Gastrocnemius medialis (tissue), 4 donors: ENCODE results near the gene SELENOI. TPM values are rescaled to one million over a fixed set of nuclear protein-coding genes. Genes with fewer than 3 reads are reported as not detected.
"Not testable (repeated sequence)": the region's sequence is repeated elsewhere in the genome, so short reads cannot be mapped to it uniquely, and the experiment has no call there.

Source experiments
- ATAC-seq, 2 donors: fragments of 150-250 bp; one replicate each; pipeline ENCODE4 v1.9.1; 2016
- DNase-seq, 2 donors: peaks; one replicate each; pipeline ENCODE4 v3.0.0-alpha.2; 2019
- H3K27ac ChIP-seq, 4 donors: fragments of 200-600 bp; sonication (generic); 1 replicate in 1 of 4; 2 replicates in 3 of 4; pipeline ENCODE4 v1.5.1; 2016 to 2018; ENCODE audit warnings: mild to moderate bottlenecking in 2 of 4, moderate library complexity in 1 of 4
- H3K27me3 ChIP-seq, 3 donors: fragments of 200-600 bp; sonication (generic) in 2 of 3; 1 replicate in 1 of 3; 2 replicates in 2 of 3; pipeline versions ENCODE4 v1.5.1 to v1.6.0; 2016 to 2019; ENCODE audit warnings: mild to moderate bottlenecking in 1 of 3, moderate library complexity in 1 of 3
- H3K36me3 ChIP-seq, 2 donors: fragments of 200-600 bp; sonication (generic) in 1 of 2; one replicate each; pipeline ENCODE4 v1.5.1; 2017 to 2018
- H3K4me1 ChIP-seq, 2 donors: fragments of 200-600 bp; sonication (generic) in 1 of 2; one replicate each; pipeline ENCODE4 v1.5.1; 2016 to 2017; ENCODE audit warnings: mild to moderate bottlenecking in 2 of 2
- H3K4me3 ChIP-seq, 4 donors: fragments of 200-600 bp; sonication (generic) in 3 of 4; 1 replicate in 1 of 4; 2 replicates in 3 of 4; pipeline ENCODE4 v1.5.1; 2016 to 2019; ENCODE audit warnings: mild to moderate bottlenecking in 2 of 4
- H3K9me3 ChIP-seq, 3 donors: fragments of 200-600 bp; sonication (generic) in 2 of 3; 1 replicate in 1 of 3; 2 replicates in 2 of 3; pipeline ENCODE4 v1.5.1; 2016 to 2019
- CTCF ChIP-seq, 5 experiments: fragments of 450-650 bp in 3 of 5; fragments of 200-600 bp in 2 of 5; sonication (generic) in 2 of 5; IDR thresholded peaks in 4 of 5; conservative IDR thresholded peaks in 1 of 5; 1 replicate in 4 of 5; 2 replicates in 1 of 5; pipeline ENCODE4 v1.5.1; 2016 to 2019; ENCODE audit warnings: antibody characterized with exemption in 5 of 5, mild to moderate bottlenecking in 3 of 5, moderate library complexity in 3 of 5
- POLR2A ChIP-seq, 2 donors: fragments of 450-650 bp; IDR thresholded peaks; one replicate each; pipeline ENCODE4 v1.6.1; 2017; ENCODE audit warnings: antibody characterized with exemption in 2 of 2, mild to moderate bottlenecking in 2 of 2, moderate library complexity in 2 of 2
- in situ Hi-C, 4 donors: fragments of 200-750 bp; cut with MboI; loops; one replicate each; pipeline versions ENCODE4 v1.15.0 to v1.8.0; 2017; ENCODE audit warnings: low sequenced_read_pairs in 4 of 4
- intact Hi-C: fragments of 100-400 bp; cut with DNase I; formaldehyde crosslinking; loops from one replicate; pipeline ENCODE4 v1.15.1; 2023; ENCODE audit warnings: low total_unique reads
- total RNA-seq, 4 donors: library from RNA; depleted of rRNA; stranded (reverse); fragments of >200 nt; gene quantifications; one replicate each; pipeline versions ENCODE4 v1.1.0 to v1.2.3, GENCODE V29; 2016

The SELENOI gene
- total RNA-seq, 4 donors from 2014 or later = 8.5 to 30.6 (median 17.0) TPM

GRCh38 chr2:26330114-26330549 is 15.8 kb upstream of the SELENOI start:
- H3K36me3 ChIP-seq = no peaks in the 10 kb centered on the region
- H3K27ac ChIP-seq = no peak overlapping the region
- H3K9me3 ChIP-seq = no peaks in the 10 kb centered on the region
- in situ Hi-C loops (loop anchor here (5.0 to 25.0 kb wide), 5 partner anchors 88 to 368 kb away; partner anchors contain the start of genes HADHA (in 1 of the 4), HADHB (in 1 of the 4) and KIF3C (in 1 of the 4)), intact Hi-C loops (loop anchor here (2.0 to 10.0 kb wide), 5 partner anchors 55 to 379 kb away; no protein-coding TSS in a partner anchor)
- no peak for TF ChIP-seq POLR2A (IDR thresholded peaks at IDR 0.05)
- peak; percentile 71 to 92 (median 85) for TF ChIP-seq CTCF (IDR thresholded peaks at IDR 0.05 in 4 of 5, conservative IDR thresholded peaks at IDR 0.05 in 1 of 5)
- no peaks in the 10 kb centered on the region for H3K4me1 ChIP-seq
- peak; percentile 65 to 84 for DNase-seq
- peak; percentile 88 to 99 for ATAC-seq
- no peak overlapping the region for H3K4me3 ChIP-seq
- H3K27me3 ChIP-seq = no peaks in the 10 kb centered on the region

- intact Hi-C loops = loop anchor here (2.0 to 10.0 kb wide), 5 partner anchors 56 to 380 kb away; no protein-coding TSS in a partner anchor
- Histone ChIP-seq H3K27me3 (no peaks in the 10 kb centered on the region), H3K36me3 (no peaks in the 10 kb centered on the region), H3K9me3 (no peaks in the 10 kb centered on the region), H3K4me3 (no peak overlapping the region), H3K27ac (no peak overlapping the region), H3K4me1 (no peaks in the 10 kb centered on the region)
- in situ Hi-C loops = loop anchor here (5.0 to 25.0 kb wide), 5 partner anchors 88 to 368 kb away; partner anchors contain the start of genes HADHA (in 1 of the 4), HADHB (in 1 of the 4) and KIF3C (in 1 of the 4)
- DNase-seq (no peak), ATAC-seq (peak in 1 of 2 donors; percentile 5)
- TF ChIP-seq POLR2A (IDR thresholded peaks at IDR 0.05) = no peak
- TF ChIP-seq CTCF (IDR thresholded peaks at IDR 0.05 in 4 of 5, conservative IDR thresholded peaks at IDR 0.05 in 1 of 5) = no peak
Observed at GRCh38 chr2:26330604-26331003, 15.3 kb upstream of the SELENOI start.

- not testable (repeated sequence) for H3K27me3 ChIP-seq, H3K27ac ChIP-seq, DNase-seq, H3K4me1 ChIP-seq, H3K9me3 ChIP-seq, ATAC-seq, H3K4me3 ChIP-seq, H3K36me3 ChIP-seq
- intact Hi-C loops (loop anchor here (2.0 to 10.0 kb wide), 5 partner anchors 57 to 381 kb away; no protein-coding TSS in a partner anchor), in situ Hi-C loops (loop anchor here (5.0 to 25.0 kb wide), 5 partner anchors 89 to 369 kb away; partner anchors contain the start of genes HADHA (in 1 of the 4), HADHB (in 1 of the 4) and KIF3C (in 1 of the 4))
Observed at GRCh38 chr2:26331321-26331720, 14.6 kb upstream of the SELENOI start.

- intact Hi-C loops = loop anchor here (10.0 kb wide), 1 partner anchor 248 kb away; no protein-coding TSS in a partner anchor
- Histone ChIP-seq H3K27me3 (no peaks in the 10 kb centered on the region), H3K4me1 (no peaks in the 10 kb centered on the region), H3K27ac (no peak overlapping the region), H3K36me3 (no peaks in the 10 kb centered on the region), H3K4me3 (no peak overlapping the region), H3K9me3 (no peaks in the 10 kb centered on the region)
- DNase-seq (no peak), ATAC-seq (no peak)
- in situ Hi-C loops = loop anchor here (5.0 to 25.0 kb wide), 5 partner anchors 91 to 371 kb away; partner anchors contain the start of genes HADHA (in 1 of the 4), HADHB (in 1 of the 4) and KIF3C (in 1 of the 4)
- TF ChIP-seq CTCF (IDR thresholded peaks at IDR 0.05 in 4 of 5, conservative IDR thresholded peaks at IDR 0.05 in 1 of 5) (no peak), POLR2A (IDR thresholded peaks at IDR 0.05) (no peak)
Observed at GRCh38 chr2:26333293-26333692, 12.7 kb upstream of the SELENOI start.

GRCh38 chr2:26335231-26335630 is 10.7 kb upstream of the SELENOI start:
- in situ Hi-C loops = loop anchor here (10.0 to 25.0 kb wide), 4 partner anchors 100 to 373 kb away; partner anchors contain the start of gene KIF3C (in 1 of the 4)
- Histone ChIP-seq H3K9me3 (no peaks in the 10 kb centered on the region), H3K27me3 (no peaks in the 10 kb centered on the region), H3K36me3 (no peaks in the 10 kb centered on the region), H3K27ac (no peak overlapping the region), H3K4me1 (no peaks in the 10 kb centered on the region), H3K4me3 (no peak overlapping the region)
- intact Hi-C loops = loop anchor here (10.0 kb wide), 1 partner anchor 250 kb away; no protein-coding TSS in a partner anchor
- DNase-seq (no peak), ATAC-seq (no peak)
- no peak for TF ChIP-seq CTCF (IDR thresholded peaks at IDR 0.05 in 4 of 5, conservative IDR thresholded peaks at IDR 0.05 in 1 of 5)
- no peak for TF ChIP-seq POLR2A (IDR thresholded peaks at IDR 0.05)
